ENCODE measurements around the gene MYCBP2.

DNA sequence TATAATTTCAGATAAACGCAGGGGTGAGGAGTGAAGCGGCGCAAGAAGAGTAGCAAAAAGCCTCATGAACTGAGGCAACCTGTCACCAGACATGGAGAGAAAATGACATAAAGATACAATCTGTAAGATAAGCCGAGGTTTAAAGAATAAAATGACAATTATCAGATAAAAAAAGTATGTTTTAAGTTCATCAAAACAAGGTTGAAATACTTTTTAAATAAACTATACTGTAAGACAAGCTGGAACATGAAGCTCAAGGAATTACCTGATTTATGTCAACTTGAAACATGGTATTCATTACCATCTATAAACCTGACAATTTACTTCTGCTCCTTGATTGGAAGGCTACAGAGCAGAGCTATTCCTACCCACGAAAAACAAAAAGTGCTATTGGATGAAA lies 61.6 kb downstream of the MYCBP2 start:
- TF ChIP-seq POLR2A (IDR thresholded peaks at IDR 0.05): no peak
- TF ChIP-seq POLR2AphosphoS5 (IDR thresholded peaks at IDR 0.05; ENCODE audit: insufficient read depth in 1 of 2, low read depth in 1 of 2): no peak
- TF ChIP-seq CTCF (IDR thresholded peaks at IDR 0.05): no peak

All from vagina (tissue), 2 donors.